Activated CD4-positive, alpha-beta memory T cell treated with anti-CD3 and anti-CD28 coated beads for 36 hours (primary cell): ENCODE measurements around the gene IFITM2. TPM values are rescaled to one million over a fixed set of nuclear protein-coding genes. Genes with fewer than 3 reads are reported as not detected.
"Not testable (repeated sequence)": the region's sequence is repeated elsewhere in the genome, so short reads cannot be mapped to it uniquely, and the experiment has no call there.

ENCODE experiments used
- CTCF ChIA-PET: fragments of 350-600 bp; sonication (Branson Sonifier 250); formaldehyde crosslinking; loops from one replicate; lab custom pipeline; 2021; ENCODE audit warnings: antibody characterized with exemption, inconsistent platforms; lab: Charles Lee
- POLR2A ChIA-PET: fragments of 350-600 bp; sonication (Branson Sonifier 250); formaldehyde crosslinking; loops from one replicate; lab custom pipeline; 2021; ENCODE audit warnings: antibody characterized with exemption; lab: Charles Lee
- DNase-seq: peaks from one replicate; pipeline ENCODE4 v3.0.0-alpha.2; 2020
- H3K27ac Mint-ChIP-seq: one replicate; pipeline ENCODE4 v1.8.0; 2021; ENCODE audit warnings: mixed read lengths
- H3K27me3 Mint-ChIP-seq: one replicate; pipeline ENCODE4 v1.8.0; 2021; ENCODE audit warnings: mixed read lengths
- H3K36me3 Mint-ChIP-seq: one replicate; pipeline ENCODE4 v1.8.0; 2021; ENCODE audit warnings: mixed read lengths
- H3K4me1 Mint-ChIP-seq: one replicate; pipeline ENCODE4 v1.8.0; 2021; ENCODE audit warnings: low read depth, mixed read lengths
- H3K4me3 Mint-ChIP-seq: one replicate; pipeline ENCODE4 v1.8.0; 2021; ENCODE audit warnings: mild to moderate bottlenecking, mixed read lengths
- H3K9me3 Mint-ChIP-seq: one replicate; pipeline ENCODE4 v1.8.0; 2021; ENCODE audit warnings: mixed read lengths
- intact Hi-C: fragments of 100-400 bp; cut with micrococcal nuclease; formaldehyde crosslinking; loops from one replicate; pipeline ENCODE4 v1.15.1; 2023
- total RNA-seq, 2 experiments: library from RNA; stranded (reverse); gene quantifications; one replicate each; pipeline ENCODE4 v1.2.3, GENCODE V29; 2021

IFITM2 gene
- total RNA-seq, 2 experiments from 2014 or later: 525 to 561 TPM

- Mint-ChIP-seq H3K36me3 (peaks cover 21% of the 10 kb centered on the region), H3K27me3 (no peaks in the 10 kb centered on the region), H3K27ac (peak overlapping the region; percentile 28), H3K4me3 (no peak overlapping the region), H3K9me3 (no peaks in the 10 kb centered on the region), H3K4me1 (peaks cover 35% of the 10 kb centered on the region)
- ChIA-PET POLR2A (interaction anchor here (1.1 kb wide), 1 partner anchor 11 kb away, joined by 6 read pairs; no protein-coding TSS in a partner anchor), CTCF (interaction anchor here (0.7 to 4.0 kb wide), 24 partner anchors 11 to 150 kb away, joined by 3 to 46 read pairs (median 6); partner anchors contain the start of genes BET1L, PSMD13, PTDSS2 and RIC8A)
- intact Hi-C loops: loop anchor here (2.0 to 5.0 kb wide), 4 partner anchors 15 to 141 kb away; partner anchors contain the start of gene IFITM3
- DNase-seq: no peak
These were observed 1.8 kb upstream of the IFITM2 start for GRCh38 chr11:305844-306211.

- POLR2A ChIA-PET: interaction anchor here (1.1 kb wide), 2 partner anchors 9 to 10 kb away, joined by 3 to 6 read pairs; no protein-coding TSS in a partner anchor
- no peaks in the 10 kb centered on the region for H3K9me3 Mint-ChIP-seq
- H3K4me1 Mint-ChIP-seq: peaks cover 35% of the 10 kb centered on the region
- intact Hi-C loops: loop anchor here (2.0 to 5.0 kb wide), 3 partner anchors 14 to 140 kb away; partner anchors contain the start of gene IFITM3
- DNase-seq: no peak
- peak overlapping the region; percentile 98 for H3K27ac Mint-ChIP-seq
- peak overlapping the region; percentile 55 for H3K4me3 Mint-ChIP-seq
- peaks cover 21% of the 10 kb centered on the region for H3K36me3 Mint-ChIP-seq
- CTCF ChIA-PET: interaction anchor here (0.8 to 4.0 kb wide), 15 partner anchors 10 to 144 kb away, joined by 3 to 46 read pairs (median 7); partner anchors contain the start of genes BET1L, PTDSS2 and RIC8A
- no peaks in the 10 kb centered on the region for H3K27me3 Mint-ChIP-seq
These were observed 808 bp upstream of the IFITM2 start for GRCh38 chr11:306645-307371.

- Mint-ChIP-seq H3K36me3 (peaks cover 28% of the 10 kb centered on the region), H3K27ac (peak overlapping the region; percentile 98), H3K4me3 (peak overlapping the region; percentile 96), H3K4me1 (peaks cover 41% of the 10 kb centered on the region)
- POLR2A ChIA-PET: interaction anchor here (1.1 to 1.3 kb wide), 2 partner anchors 8 to 47 kb away, joined by 5 to 12 read pairs; no protein-coding TSS in a partner anchor
- H3K9me3 Mint-ChIP-seq, H3K27me3 Mint-ChIP-seq: not testable (repeated sequence)
- intact Hi-C loops: loop anchor here (2.0 to 5.0 kb wide), 3 partner anchors 22 to 138 kb away; no protein-coding TSS in a partner anchor
- DNase-seq: peak; percentile 49
- CTCF ChIA-PET: interaction anchor here (0.8 to 2.0 kb wide), 9 partner anchors 8 to 139 kb away, joined by 3 to 7 read pairs (median 4); no protein-coding TSS in a partner anchor
These were observed 1.4 kb downstream of the IFITM2 start for GRCh38 chr11:308740-309665.

- Mint-ChIP-seq H3K4me3 (peak overlapping the region; percentile 96), H3K4me1 (peaks cover 40% of the 10 kb centered on the region), H3K27ac (peak overlapping the region; percentile 98), H3K36me3 (peaks cover 38% of the 10 kb centered on the region)
- H3K9me3 Mint-ChIP-seq, H3K27me3 Mint-ChIP-seq, DNase-seq: not testable (repeated sequence)
- POLR2A ChIA-PET: interaction anchor here (1.3 kb wide), 1 partner anchor 45 kb away, joined by 5 read pairs; no protein-coding TSS in a partner anchor
- intact Hi-C loops: loop anchor here (2.0 to 5.0 kb wide), 3 partner anchors 23 to 137 kb away; no protein-coding TSS in a partner anchor
- CTCF ChIA-PET: interaction anchor here (1.1 to 2.0 kb wide), 5 partner anchors 9 to 61 kb away, joined by 3 to 7 read pairs (median 4); no protein-coding TSS in a partner anchor
These were observed 2.5 kb downstream of the IFITM2 start for GRCh38 chr11:309979-310572.

- H3K27ac Mint-ChIP-seq: peak overlapping the region; percentile 100
- ChIA-PET POLR2A (interaction anchor here (0.8 to 1.9 kb wide), 2 partner anchors 44 to 139 kb away, joined by 3 to 23 read pairs; partner anchors contain the start of gene PTDSS2), CTCF (interaction anchor here (1.7 kb wide), 1 partner anchor 37 kb away, joined by 5 read pairs; no protein-coding TSS in a partner anchor)
- H3K9me3 Mint-ChIP-seq, intact Hi-C loops, H3K27me3 Mint-ChIP-seq: not testable (repeated sequence)
- H3K4me3 Mint-ChIP-seq: peak overlapping the region; percentile 97
- peaks cover 31% of the 10 kb centered on the region for H3K4me1 Mint-ChIP-seq
- peak; percentile 51 for DNase-seq
- H3K36me3 Mint-ChIP-seq: peaks cover 43% of the 10 kb centered on the region
These were observed 3.6 kb downstream of the IFITM2 start for GRCh38 chr11:311013-311748.

- peak overlapping the region; percentile 100 for H3K27ac Mint-ChIP-seq
- peak overlapping the region; percentile 97 for H3K4me3 Mint-ChIP-seq
- H3K9me3 Mint-ChIP-seq: no peaks in the 10 kb centered on the region
- peaks cover 51% of the 10 kb centered on the region for H3K36me3 Mint-ChIP-seq
- ChIA-PET POLR2A (interaction anchor here (0.7 to 1.9 kb wide), 6 partner anchors 24 to 138 kb away, joined by 3 to 23 read pairs (median 3); partner anchors contain the start of genes PSMD13 and PTDSS2), CTCF (interaction anchor here (1.1 to 1.7 kb wide), 5 partner anchors 25 to 62 kb away, joined by 3 to 12 read pairs (median 4); no protein-coding TSS in a partner anchor)
- no peaks in the 10 kb centered on the region for H3K27me3 Mint-ChIP-seq
- H3K4me1 Mint-ChIP-seq: peaks cover 36% of the 10 kb centered on the region
- peak; percentile 62 for DNase-seq
- intact Hi-C loops: no loop called here
These were observed 4.6 kb downstream of the IFITM2 start for GRCh38 chr11:312092-312816.

GRCh38 chr11:313304-313786, 5.7 kb downstream of the IFITM2 start:
- no peaks in the 10 kb centered on the region for H3K9me3 Mint-ChIP-seq
- intact Hi-C loops: no loop called here
- CTCF ChIA-PET: interaction anchor here (1.1 to 1.6 kb wide), 3 partner anchors 26 to 45 kb away, joined by 4 to 12 read pairs (median 4); no protein-coding TSS in a partner anchor
- H3K27ac Mint-ChIP-seq: peak overlapping the region; percentile 100
- H3K27me3 Mint-ChIP-seq: no peaks in the 10 kb centered on the region
- H3K4me1 Mint-ChIP-seq: peaks cover 37% of the 10 kb centered on the region
- peaks cover 47% of the 10 kb centered on the region for H3K36me3 Mint-ChIP-seq
- POLR2A ChIA-PET: interaction anchor here (1.1 to 1.9 kb wide), 3 partner anchors 25 to 42 kb away, joined by 3 to 23 read pairs (median 3); no protein-coding TSS in a partner anchor
- peak overlapping the region; percentile 97 for H3K4me3 Mint-ChIP-seq
- DNase-seq: no peak

GRCh38 chr11:313787-314553, 6.4 kb downstream of the IFITM2 start, which contains the start of gene IFITM1:
TSS of gene IFITM1 (plus strand) at chr11:314040. CDS start at chr11:314171, 131 bp downstream.
- Mint-ChIP-seq H3K27me3 (no peaks in the 10 kb centered on the region), H3K36me3 (peaks cover 41% of the 10 kb centered on the region), H3K9me3 (no peaks in the 10 kb centered on the region), H3K4me3 (peak within 1 kb of the TSS; percentile 97), H3K27ac (peak within 1 kb of the TSS; percentile 100), H3K4me1 (peaks cover 36% of the 10 kb centered on the region)
- ChIA-PET CTCF (interaction anchor here (3.0 kb wide), 1 partner anchor 42 kb away, joined by 18 read pairs; no protein-coding TSS in a partner anchor), POLR2A (interaction anchor here (2.1 to 4.0 kb wide), 2 partner anchors 13 to 41 kb away, joined by 8 to 47 read pairs; no protein-coding TSS in a partner anchor)
- intact Hi-C loops: loop anchor here (1.0 to 2.0 kb wide), 3 partner anchors 45 to 107 kb away; partner anchors contain the start of genes BET1L, PSMD13, RIC8A and SIRT3
- DNase-seq: peak; percentile 80

DNA sequence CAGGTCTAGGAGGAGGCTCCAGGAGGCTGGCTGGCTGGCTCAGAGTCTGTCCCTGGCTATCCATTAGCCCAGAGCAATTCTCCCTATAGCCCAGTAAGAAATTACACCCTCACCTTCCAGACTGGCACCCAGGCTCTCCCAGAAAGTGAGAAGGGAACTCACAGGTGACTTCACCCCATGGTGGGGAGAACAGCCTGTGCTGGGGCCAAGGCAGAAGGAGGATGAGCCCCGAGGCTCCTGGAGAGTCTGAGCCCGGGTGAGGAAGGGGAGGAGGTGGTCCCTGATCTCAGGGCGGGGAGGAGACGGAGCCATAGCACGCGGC, 6.9 kb downstream of the IFITM2 start:
- intact Hi-C loops: loop anchor here (1.0 to 2.0 kb wide), 3 partner anchors 45 to 108 kb away; partner anchors contain the start of genes BET1L, PSMD13, RIC8A and SIRT3
- H3K4me3 Mint-ChIP-seq: peak overlapping the region; percentile 97
- ChIA-PET POLR2A (interaction anchor here (2.1 to 4.0 kb wide), 2 partner anchors 12 to 41 kb away, joined by 8 to 47 read pairs; no protein-coding TSS in a partner anchor), CTCF (interaction anchor here (3.0 kb wide), 1 partner anchor 41 kb away, joined by 18 read pairs; no protein-coding TSS in a partner anchor)
- H3K4me1 Mint-ChIP-seq: peaks cover 36% of the 10 kb centered on the region
- H3K27ac Mint-ChIP-seq: peak overlapping the region; percentile 100
- H3K27me3 Mint-ChIP-seq, H3K9me3 Mint-ChIP-seq, DNase-seq: not testable (repeated sequence)
- peaks cover 36% of the 10 kb centered on the region for H3K36me3 Mint-ChIP-seq
